Activated gamma-delta T cell (primary cell): Measurements from ENCODE around the gene TLL1.

Source experiments
- DNase-seq: peaks from one replicate; lab custom pipeline; 2025; lab: John Stamatoyannopoulos, UW

TLL1 gene

GRCh38 chr4:166049036-166049435 is 176.0 kb downstream of the TLL1 start:
- no peak for DNase-seq

- no peak for DNase-seq
These were observed 191.7 kb downstream of the TLL1 start for GRCh38 chr4:166064721-166065120.

GRCh38 chr4:166065324-166065723 is 192.3 kb downstream of the TLL1 start:
- DNase-seq: no peak

- no peak for DNase-seq
These were observed 193.9 kb downstream of the TLL1 start for GRCh38 chr4:166066936-166067335.

- DNase-seq: no peak
These were observed 194.9 kb downstream of the TLL1 start for GRCh38 chr4:166067915-166068314.

- no peak for DNase-seq
These were observed 200.7 kb downstream of the TLL1 start for GRCh38 chr4:166073783-166074182.

- no peak for DNase-seq
These were observed 202.6 kb downstream of the TLL1 start for GRCh38 chr4:166075599-166075998.

- no peak for DNase-seq
These were observed 204.7 kb downstream of the TLL1 start for GRCh38 chr4:166077782-166078181.

- no peak for DNase-seq
These were observed 205.3 kb downstream of the TLL1 start for GRCh38 chr4:166078383-166078782.

GRCh38 chr4:166078955-166079354 is 205.9 kb downstream of the TLL1 start:
- no peak for DNase-seq

- no peak for DNase-seq
These were observed 214.5 kb downstream of the TLL1 start for GRCh38 chr4:166087569-166087968.

- DNase-seq: no peak
These were observed 215.5 kb downstream of the TLL1 start for GRCh38 chr4:166088576-166088975.

- no peak for DNase-seq
These were observed 218.1 kb downstream of the TLL1 start for GRCh38 chr4:166091146-166091545.

GRCh38 chr4:166091912-166092510 is 219.0 kb downstream of the TLL1 start:
- no peak for DNase-seq

GRCh38 chr4:166092797-166093290 is 219.8 kb downstream of the TLL1 start:
- no peak for DNase-seq

GRCh38 chr4:166104623-166105022 is 231.6 kb downstream of the TLL1 start:
- DNase-seq: no peak

GRCh38 chr4:166121897-166122296 is 248.9 kb downstream of the TLL1 start:
- DNase-seq: no peak

- DNase-seq: no peak
These were observed 250.5 kb downstream of the TLL1 start for GRCh38 chr4:166123546-166123945.

- no peak for DNase-seq
These were observed 255.4 kb downstream of the TLL1 start for GRCh38 chr4:166128403-166128802.

- DNase-seq: no peak
These were observed 261.2 kb downstream of the TLL1 start for GRCh38 chr4:166134285-166134684.

GRCh38 chr4:166140951-166141350 is 267.9 kb downstream of the TLL1 start:
- no peak for DNase-seq

- DNase-seq: no peak
These were observed 270.2 kb downstream of the TLL1 start for GRCh38 chr4:166143227-166143626.

GRCh38 chr4:166144607-166145006 is 271.6 kb downstream of the TLL1 start:
- no peak for DNase-seq

- no peak for DNase-seq
These were observed 273.9 kb downstream of the TLL1 start for GRCh38 chr4:166146806-166147540.
